HG03139 (cell line): ENCODE data around the gene MZB1.

Source experiments
- ATAC-seq: cut with Tn5 transposase; IDR thresholded peaks from one replicate; pipeline ENCODE4 v1.9.1; 2021; ENCODE audit not compliant: unreplicated experiment

MZB1 gene

GRCh38 chr5:139389701-139390638 lies at the start of gene MZB1:
Gene MZB1 (minus strand): TSS chr5:139389913. CDS start chr5:139389856, 57 bp downstream.
- ATAC-seq, result peak; percentile 28

- ATAC-seq, result peak; percentile 92
These were observed 49.5 kb upstream of the MZB1 start, which contains the start of gene DNAJC18 for GRCh38 chr5:139439013-139439903. Gene DNAJC18 (minus strand): TSS chr5:139439525. CDS start chr5:139439445, 80 bp downstream.

GRCh38 chr5:139438707-139439012 lies 48.9 kb upstream of the MZB1 start:
- ATAC-seq, result no peak

- ATAC-seq, result no peak
These were observed 46.0 kb upstream of the MZB1 start for GRCh38 chr5:139435676-139436075.

- ATAC-seq, result no peak
These were observed 42.0 kb upstream of the MZB1 start for GRCh38 chr5:139431706-139432105.

GRCh38 chr5:139430015-139430414 lies 40.3 kb upstream of the MZB1 start:
- ATAC-seq, result no peak

GRCh38 chr5:139426203-139426885 lies 36.6 kb upstream of the MZB1 start:
- no peak for ATAC-seq

- no peak for ATAC-seq
These were observed 35.8 kb upstream of the MZB1 start for GRCh38 chr5:139425497-139425896.

GRCh38 chr5:139422307-139422893 lies 32.7 kb upstream of the MZB1 start:
- ATAC-seq, result no peak

GRCh38 chr5:139419226-139420192 lies 29.8 kb upstream of the MZB1 start:
- no peak for ATAC-seq

GRCh38 chr5:139418793-139419192 lies 29.1 kb upstream of the MZB1 start:
- ATAC-seq, result no peak

GRCh38 chr5:139417214-139417613 lies 27.5 kb upstream of the MZB1 start:
- ATAC-seq, result no peak

- ATAC-seq, result no peak
These were observed 26.9 kb upstream of the MZB1 start for GRCh38 chr5:139416651-139417050.

- no peak for ATAC-seq
These were observed 26.2 kb upstream of the MZB1 start for GRCh38 chr5:139415869-139416268.

GRCh38 chr5:139415221-139415861 lies 25.6 kb upstream of the MZB1 start:
- no peak for ATAC-seq

- ATAC-seq, result no peak
These were observed 24.9 kb upstream of the MZB1 start for GRCh38 chr5:139414581-139415130.

GRCh38 chr5:139413963-139414362 lies 24.2 kb upstream of the MZB1 start:
- ATAC-seq, result no peak

- ATAC-seq, result no peak
These were observed 23.4 kb upstream of the MZB1 start for GRCh38 chr5:139413153-139413552.
